GM18870 (cell line): ENCODE results near the gene EIF3CL.
"Not testable (repeated sequence)": the region's sequence is repeated elsewhere in the genome, so short reads cannot be mapped to it uniquely, and the experiment has no call there.

Experiments used
- ATAC-seq: cut with Tn5 transposase; IDR thresholded peaks from one replicate; pipeline ENCODE4 v1.9.1; 2021; ENCODE audit warnings: moderate library complexity; ENCODE audit not compliant: unreplicated experiment

The EIF3CL gene

GRCh38 chr16:28403220-28404072 lies at the start of gene EIF3CL:
TSS of gene EIF3CL (minus strand) at chr16:28403841. CDS start at chr16:28403618, 223 bp downstream.
- peak; percentile 82 for ATAC-seq

- not testable (repeated sequence) for ATAC-seq
Observed at GRCh38 chr16:28447081-28447480, 43.4 kb upstream of the EIF3CL start.

- not testable (repeated sequence) for ATAC-seq
Observed at GRCh38 chr16:28446388-28446787, 42.7 kb upstream of the EIF3CL start.

- ATAC-seq = not testable (repeated sequence)
Observed at GRCh38 chr16:28443943-28444342, 40.3 kb upstream of the EIF3CL start.

DNA sequence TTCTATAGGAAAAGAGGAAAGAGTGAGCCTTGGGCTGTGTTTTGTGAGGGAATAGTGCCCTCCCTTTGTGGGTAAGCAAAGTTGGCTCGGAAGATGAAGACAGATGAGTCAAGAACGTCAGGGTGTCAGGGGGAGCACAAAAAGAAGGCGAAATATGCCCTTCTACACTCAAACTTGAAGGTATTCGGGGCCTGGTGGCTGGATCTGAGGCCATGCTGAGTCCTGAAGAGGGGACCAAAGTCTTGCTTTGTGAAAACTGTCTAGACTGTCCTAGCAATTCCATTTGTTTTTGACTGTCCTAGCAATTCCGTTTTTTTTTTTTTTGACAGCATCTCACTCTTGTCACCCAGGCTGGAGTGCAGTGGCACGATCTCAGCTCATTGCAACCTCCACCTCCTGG lies 35.3 kb upstream of the EIF3CL start:
- not testable (repeated sequence) for ATAC-seq

DNA sequence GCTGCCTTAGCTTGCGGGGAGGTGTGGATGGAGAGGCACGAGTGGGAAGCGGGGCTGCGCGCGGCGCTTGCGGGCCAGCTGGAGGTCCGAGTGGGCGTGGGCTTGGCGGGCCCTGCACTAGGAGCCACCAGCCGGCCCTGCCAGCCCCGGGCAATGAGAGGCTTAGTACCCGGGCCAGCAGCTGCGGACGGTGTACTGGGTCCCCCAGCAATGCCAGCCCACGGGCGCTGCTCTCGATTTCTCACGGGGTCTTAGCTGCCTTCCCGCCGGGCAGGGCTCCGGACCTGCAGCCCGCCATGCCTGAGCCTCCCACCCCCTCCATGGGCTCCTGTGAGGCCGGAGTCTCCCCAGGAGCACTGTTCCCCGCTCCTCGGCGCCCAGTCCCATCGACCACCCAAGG lies 31.7 kb upstream of the EIF3CL start:
- ATAC-seq = not testable (repeated sequence)

DNA sequence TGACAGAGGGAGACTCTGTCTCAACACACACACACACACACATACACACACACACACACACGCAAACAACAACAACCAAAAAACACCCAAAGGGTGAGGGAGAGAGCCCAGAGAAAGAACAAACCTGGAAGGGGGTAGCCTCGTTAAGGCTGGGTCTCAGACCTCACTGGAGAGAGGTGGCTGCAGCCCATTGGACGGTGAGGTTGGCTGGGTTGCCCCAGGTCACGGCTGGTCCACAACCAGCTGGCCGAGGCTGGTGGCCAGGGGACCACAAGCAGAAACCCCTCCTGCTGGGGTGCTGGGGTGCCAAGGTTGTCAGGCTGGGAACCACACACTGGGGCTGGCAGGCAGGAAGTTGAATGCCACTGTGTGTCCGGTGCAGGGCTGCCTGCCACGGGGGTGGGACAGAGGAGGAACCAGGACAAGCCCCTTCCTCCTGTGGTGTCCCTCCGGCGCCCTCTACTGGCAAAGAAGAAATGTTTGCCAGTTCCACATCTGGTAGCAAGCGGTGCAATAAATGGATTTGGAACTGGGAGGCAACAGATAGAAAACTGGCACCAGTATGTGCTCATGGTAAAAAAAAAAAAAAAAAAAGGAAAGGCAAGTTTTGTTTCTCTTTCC lies 22.5 kb upstream of the EIF3CL start:
- not testable (repeated sequence) for ATAC-seq

- ATAC-seq = not testable (repeated sequence)
Observed at GRCh38 chr16:28421071-28421750, 17.6 kb upstream of the EIF3CL start.

DNA sequence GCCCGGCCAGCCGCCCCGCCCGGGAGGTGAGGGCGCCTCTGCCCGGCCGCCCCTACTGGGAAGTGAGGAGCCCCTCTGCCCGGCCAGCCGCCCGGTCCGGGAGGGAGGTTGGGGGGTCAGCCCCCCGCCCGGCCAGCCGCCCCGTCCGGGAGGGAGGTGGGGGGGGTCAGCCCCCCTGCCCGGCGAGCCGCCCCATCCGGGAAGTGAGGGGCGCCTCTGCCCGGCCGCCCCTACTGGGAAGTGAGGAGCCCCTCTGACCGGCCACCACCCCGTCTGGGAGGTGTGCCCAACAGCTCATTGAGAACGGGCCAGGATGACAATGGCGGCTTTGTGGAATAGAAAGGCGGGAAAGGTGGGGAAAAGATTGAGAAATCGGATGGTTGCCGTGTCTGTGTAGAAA lies 13.4 kb upstream of the EIF3CL start:
- ATAC-seq = not testable (repeated sequence)

DNA sequence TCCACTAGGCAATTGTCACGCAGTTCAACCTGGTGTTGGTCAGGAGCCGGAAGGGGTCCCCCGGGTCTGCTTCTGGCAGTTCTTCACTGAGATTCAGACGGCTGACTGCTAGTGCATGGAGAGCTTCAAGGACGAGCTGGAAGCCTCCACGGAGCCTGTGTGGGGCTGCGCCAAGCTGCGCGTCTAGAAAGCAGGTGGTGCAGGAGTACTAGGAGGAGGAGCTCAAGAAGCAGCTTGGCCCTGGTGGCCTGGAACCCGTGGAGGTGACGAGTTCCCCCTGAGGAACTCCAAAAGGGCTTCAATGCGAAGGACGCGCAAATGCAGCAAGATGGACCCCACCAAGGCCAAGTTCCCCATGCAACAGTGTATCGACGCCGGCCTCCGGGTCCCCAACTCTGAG lies 10.9 kb upstream of the EIF3CL start:
- not testable (repeated sequence) for ATAC-seq

DNA sequence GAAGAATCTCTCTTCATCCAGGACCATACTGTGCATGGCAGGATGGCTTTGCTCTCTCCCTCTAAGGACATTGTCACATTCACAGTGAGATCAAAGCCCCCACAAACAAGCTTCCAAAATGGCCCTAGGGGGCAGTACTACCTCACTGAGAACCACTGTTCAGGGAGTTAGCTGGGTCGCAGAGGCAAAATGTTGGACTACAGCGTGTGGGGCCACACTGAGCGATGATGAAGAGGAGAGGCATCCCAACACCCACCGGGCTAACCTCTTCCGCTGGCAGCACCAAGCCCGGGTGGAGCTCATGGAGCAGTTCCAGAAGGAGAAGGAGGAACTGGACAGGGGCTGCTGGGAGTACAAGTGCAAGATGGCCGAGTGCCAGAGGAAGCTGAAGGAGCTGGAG lies 9.9 kb upstream of the EIF3CL start:
- ATAC-seq = not testable (repeated sequence)

DNA sequence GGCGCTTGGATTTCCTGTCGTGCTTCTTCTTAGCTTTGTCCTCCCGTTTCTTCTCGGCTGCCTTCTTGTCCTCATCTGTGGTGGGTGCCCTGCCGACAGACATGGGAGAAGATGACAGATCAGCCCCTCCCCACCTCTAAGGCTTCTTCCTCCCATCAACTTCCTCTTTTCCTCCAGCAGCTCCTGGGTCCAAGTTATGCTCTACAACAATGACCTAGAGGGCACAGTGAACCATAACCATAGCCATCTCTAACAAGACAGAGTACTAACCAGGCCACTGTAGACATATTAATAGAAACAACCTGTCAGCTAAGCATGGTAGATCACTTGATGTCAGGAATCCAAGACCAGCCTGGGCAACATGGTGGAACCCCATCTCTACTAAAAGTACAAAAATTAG lies 11.6 kb downstream of the EIF3CL start:
- not testable (repeated sequence) for ATAC-seq

- not testable (repeated sequence) for ATAC-seq
Observed at GRCh38 chr16:28382177-28382867, 21.3 kb downstream of the EIF3CL start.

DNA sequence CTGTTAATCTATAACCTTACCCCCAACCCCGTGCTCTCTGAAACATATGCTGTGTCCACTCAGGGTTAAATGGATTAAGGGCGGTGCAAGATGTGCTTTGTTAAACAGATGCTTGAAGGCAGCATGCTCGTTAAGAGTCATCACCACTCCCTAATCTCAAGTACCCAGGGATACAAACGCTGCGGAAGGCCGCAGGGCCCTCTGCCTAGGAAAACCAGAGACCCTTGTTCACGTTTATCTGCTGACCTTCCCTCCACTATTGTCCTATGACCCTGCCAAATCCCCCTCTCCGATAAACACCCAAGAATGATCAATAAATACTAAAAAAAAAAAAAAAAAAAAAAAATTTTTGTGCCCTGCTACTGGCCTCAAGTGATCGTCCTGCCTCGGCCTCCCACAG lies 25.8 kb downstream of the EIF3CL start:
- not testable (repeated sequence) for ATAC-seq

- ATAC-seq = not testable (repeated sequence)
Observed at GRCh38 chr16:28377108-28377625, 26.5 kb downstream of the EIF3CL start.

- ATAC-seq = not testable (repeated sequence)
Observed at GRCh38 chr16:28375115-28375514, 28.5 kb downstream of the EIF3CL start.

DNA sequence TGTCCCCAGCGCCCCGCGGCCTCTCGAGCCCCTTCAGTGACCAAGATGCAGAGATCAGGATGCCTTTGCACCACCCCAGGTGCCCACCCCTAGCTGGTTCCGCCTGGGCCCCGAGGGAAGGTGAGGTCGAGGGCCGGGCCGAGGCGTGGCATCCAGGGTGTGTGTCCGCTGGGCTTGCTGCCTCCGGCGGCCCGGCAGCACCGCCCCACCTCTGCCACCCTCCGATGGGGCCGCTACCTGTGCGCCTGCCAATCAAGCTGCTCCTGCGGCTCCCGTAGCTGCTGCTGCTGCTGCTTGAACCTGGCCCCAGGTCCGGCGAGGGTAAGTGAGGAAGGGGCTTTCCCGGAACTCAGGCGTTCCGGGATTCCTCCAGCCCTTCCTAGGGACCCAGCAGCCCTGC lies 29.4 kb downstream of the EIF3CL start:
- not testable (repeated sequence) for ATAC-seq

DNA sequence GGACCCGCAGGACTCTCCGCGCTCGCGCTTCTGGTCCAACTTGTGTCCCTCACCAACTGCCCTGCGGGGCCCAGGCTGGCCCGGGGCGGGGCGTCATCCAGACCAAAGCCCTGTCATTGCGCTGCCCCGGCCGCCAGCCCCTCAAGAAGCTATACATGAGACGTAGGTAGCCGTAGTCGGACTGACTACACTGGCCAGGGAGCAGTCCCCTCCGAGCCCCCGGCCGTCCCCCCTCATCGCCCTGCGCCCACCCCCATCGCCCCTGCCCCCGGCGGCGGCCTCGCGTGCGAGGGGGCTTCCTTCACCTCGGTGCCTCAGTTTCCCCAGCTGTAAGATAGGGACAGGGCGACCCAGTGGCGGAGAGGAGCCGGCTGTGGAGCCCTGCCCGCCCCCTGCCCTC lies 35.7 kb downstream of the EIF3CL start:
- not testable (repeated sequence) for ATAC-seq

- not testable (repeated sequence) for ATAC-seq
Observed at GRCh38 chr16:28364268-28365173, 39.1 kb downstream of the EIF3CL start.

DNA sequence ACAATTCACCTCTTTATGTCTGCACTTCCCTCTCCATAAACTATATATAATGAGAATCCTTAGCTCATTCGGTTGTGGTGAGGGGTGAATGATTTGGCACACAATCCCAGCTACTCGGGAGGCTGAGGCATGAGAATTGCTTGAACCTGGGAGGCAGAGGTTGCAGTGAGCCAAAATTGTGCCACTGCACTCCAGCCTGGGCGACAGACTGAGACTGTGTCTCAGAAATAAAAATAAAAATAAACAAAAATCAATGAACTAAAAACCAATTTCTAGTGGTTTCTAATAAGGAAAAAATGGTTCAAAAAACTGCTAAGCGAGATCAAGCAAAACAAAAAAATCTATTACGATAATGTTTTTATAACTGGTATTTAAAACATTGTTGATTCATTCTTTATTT lies 40.2 kb downstream of the EIF3CL start, which contains the start of gene NPIPB6:
Gene NPIPB6, minus strand, starts transcription at position 101 of the 400 bp plus-strand sequence. CDS start 686 bp downstream, outside the sequence.
- not testable (repeated sequence) for ATAC-seq
